Stimulated activated naive CD8-positive, alpha-beta T cell treated with anti-CD3 and anti-CD28 coated beads, Interleukin-15, amount 100 ng/mL, for 72 hours (primary cell): ENCODE results near the gene PDZK1.
"Not testable (repeated sequence)": the region's sequence is repeated elsewhere in the genome, so short reads cannot be mapped to it uniquely, and the experiment has no call there.

Experiments
- ATAC-seq: fragments of 150-1000 bp; cut with Tn5 transposase; 2 replicates; pipeline ENCODE4 v1.10.0; 2021; ENCODE audit warnings: mild to moderate bottlenecking, moderate library complexity
- DNase-seq, 2 donors: peaks; one replicate each; pipeline ENCODE4 v3.0.0; 2021 to 2022
- H3K27ac Mint-ChIP-seq, 2 donors: one replicate each; pipeline ENCODE4 v1.8.0; 2022; ENCODE audit warnings: mild to moderate bottlenecking in 2 of 2, mixed read lengths in 2 of 2, moderate library complexity in 2 of 2
- H3K27me3 Mint-ChIP-seq: one replicate; pipeline ENCODE4 v1.8.0; 2022; ENCODE audit warnings: mixed read lengths
- H3K4me1 Mint-ChIP-seq: one replicate; pipeline ENCODE4 v1.8.0; 2022; ENCODE audit warnings: mild to moderate bottlenecking, mixed read lengths
- H3K4me3 Mint-ChIP-seq, 2 donors: one replicate each; pipeline ENCODE4 v1.8.0; 2022; ENCODE audit warnings: mild to moderate bottlenecking in 2 of 2, mixed read lengths in 2 of 2, moderate library complexity in 1 of 2
- H3K9me3 Mint-ChIP-seq, 2 donors: one replicate each; pipeline ENCODE4 v1.8.0; 2022; ENCODE audit warnings: mixed read lengths in 2 of 2

The PDZK1 gene

DNA sequence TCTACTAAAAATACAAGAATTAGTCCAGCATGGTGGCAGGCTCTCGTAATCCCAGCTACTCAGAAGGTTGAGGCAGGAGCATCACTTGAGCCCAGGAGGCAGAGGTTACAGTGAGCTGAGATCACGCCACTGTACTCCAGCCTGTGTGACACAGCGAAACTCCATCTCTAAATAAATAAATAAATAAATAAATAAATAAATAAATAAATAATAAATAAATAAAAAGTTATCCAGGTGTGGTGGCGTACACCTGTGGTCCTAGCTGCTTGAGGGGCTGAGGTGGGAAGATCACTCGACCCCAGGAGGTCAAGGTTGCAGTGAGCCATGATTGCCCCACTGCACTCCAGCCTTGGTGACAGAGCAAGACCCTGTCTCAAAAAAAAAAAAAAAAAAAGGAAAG lies 11.3 kb upstream of the PDZK1 start:
- DNase-seq, H3K4me3 Mint-ChIP-seq, ATAC-seq, H3K9me3 Mint-ChIP-seq, H3K27ac Mint-ChIP-seq: not testable (repeated sequence)
- Mint-ChIP-seq H3K27me3 (peaks cover 12% of the 10 kb centered on the region), H3K4me1 (peaks cover 39% of the 10 kb centered on the region)

DNA sequence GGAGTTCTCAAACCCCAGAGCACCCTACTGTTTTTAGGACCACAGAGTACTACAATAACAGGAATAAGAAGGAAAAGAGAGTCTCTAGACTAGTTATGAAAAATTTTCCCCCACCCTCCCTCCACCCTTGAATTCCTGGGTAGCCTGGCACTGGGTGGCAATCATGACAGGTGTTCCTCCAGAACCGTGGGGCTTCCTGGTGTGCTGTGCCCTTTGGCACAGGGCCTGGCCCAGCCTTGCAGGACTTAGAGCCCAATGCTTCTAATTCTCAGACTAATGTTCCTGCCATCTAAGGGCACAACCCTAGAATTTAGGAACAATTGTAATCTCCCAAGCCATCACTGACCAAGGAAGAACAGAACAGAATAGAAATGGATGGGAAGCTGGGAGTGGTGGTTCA lies 10.7 kb upstream of the PDZK1 start:
- Mint-ChIP-seq H3K4me3 (no peak overlapping the region), H3K27ac (peak overlapping the region in 1 of 2 donors; percentile 36), H3K9me3 (no peaks in the 10 kb centered on the region), H3K4me1 (peaks cover 39% of the 10 kb centered on the region), H3K27me3 (peaks cover 12% of the 10 kb centered on the region)
- ATAC-seq (no peak), DNase-seq (no peak)

DNA sequence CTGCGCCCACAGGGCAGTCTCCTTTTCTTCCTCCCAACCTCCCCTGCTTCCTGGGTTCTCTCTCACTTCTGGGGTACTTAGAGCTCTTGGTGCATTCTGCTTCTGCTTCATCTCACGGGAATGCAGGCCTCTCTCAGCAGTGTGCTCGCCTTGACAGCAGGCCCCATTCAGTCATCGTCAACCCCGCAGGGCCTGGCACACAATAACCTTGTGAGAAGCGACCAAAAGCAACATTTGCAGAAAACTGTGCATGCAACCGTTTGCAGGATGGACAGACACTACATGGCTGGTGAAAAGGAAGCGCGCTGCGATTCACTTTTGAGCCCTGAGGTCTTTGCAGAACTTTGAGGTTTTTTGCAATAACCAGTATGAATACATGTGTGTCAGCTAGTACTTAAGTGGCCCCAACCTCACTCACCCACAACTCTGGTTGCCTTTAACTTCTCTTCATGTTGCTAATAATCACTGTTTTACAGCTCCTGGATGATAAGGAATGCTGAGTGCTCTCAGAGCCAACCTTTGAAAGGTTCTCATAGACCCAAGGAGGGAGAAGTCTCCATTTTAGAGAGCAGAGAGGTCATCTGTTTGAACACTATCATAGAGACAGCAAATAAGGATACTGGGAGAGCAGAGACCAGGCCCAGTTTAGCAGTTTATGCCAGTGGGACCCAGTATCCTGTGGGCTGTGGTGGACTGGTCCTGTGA lies 9.6 kb upstream of the PDZK1 start:
- ATAC-seq = no peak
- Mint-ChIP-seq H3K4me3 (no peak overlapping the region), H3K27me3 (peaks cover 9% of the 10 kb centered on the region), H3K27ac (no peak overlapping the region), H3K4me1 (peaks cover 38% of the 10 kb centered on the region), H3K9me3 (no peaks in the 10 kb centered on the region)
- DNase-seq = no peak

DNA sequence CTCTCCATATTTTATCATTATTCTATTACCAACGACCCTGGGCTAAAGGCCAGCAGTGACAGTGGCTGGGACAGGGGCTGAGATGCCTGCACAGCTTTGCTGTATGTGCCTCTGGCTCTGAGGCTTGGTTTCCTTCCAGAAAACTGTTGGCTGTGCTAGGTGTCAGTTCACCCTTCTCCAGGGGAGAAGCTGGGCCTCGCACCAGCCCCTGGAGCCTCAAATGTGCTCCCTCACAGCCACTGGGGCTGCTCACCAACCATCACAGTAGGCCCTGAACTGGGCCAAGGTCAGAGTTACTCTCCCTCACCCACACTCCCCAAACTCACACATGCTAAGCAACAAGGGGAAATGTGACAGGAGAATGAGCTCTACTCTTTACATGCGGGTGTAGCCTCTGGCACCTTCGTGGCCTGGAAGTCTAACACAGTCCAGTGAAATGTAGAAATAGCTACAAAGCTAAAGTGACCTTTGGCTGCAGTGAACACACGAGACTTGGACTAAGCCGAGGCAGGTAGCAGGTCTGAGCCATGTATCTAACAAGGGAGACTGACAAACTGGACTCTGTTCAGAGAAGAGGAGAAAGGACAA lies 7.5 kb upstream of the PDZK1 start:
- no peak for ATAC-seq
- Mint-ChIP-seq H3K4me1 (peaks cover 16% of the 10 kb centered on the region), H3K27me3 (no peaks in the 10 kb centered on the region), H3K4me3 (no peak overlapping the region), H3K9me3 (no peaks in the 10 kb centered on the region), H3K27ac (peak overlapping the region in 1 of 2 donors; percentile 43)
- DNase-seq = no peak

DNA sequence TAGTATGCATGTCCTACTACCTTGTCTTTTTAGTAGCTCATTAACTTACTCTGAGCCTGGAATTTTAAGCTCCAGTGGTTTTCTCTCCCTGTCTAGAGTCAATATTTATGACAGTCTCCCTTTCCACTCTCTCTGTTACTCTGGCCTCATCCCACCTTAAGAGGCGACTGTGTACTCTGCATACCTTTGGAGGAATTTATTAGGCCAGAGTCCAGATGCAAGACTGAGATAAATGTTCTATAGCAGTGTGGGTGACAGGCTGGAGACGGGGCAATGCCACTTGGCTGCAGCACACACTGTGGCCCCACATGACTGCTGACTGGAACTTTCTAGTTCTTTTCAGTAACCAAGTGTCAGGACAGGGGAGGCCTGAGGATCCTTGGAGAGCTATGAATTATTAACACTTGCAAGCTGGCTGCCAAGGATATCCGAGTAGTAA lies 4.1 kb upstream of the PDZK1 start:
- no peak for DNase-seq

DNA sequence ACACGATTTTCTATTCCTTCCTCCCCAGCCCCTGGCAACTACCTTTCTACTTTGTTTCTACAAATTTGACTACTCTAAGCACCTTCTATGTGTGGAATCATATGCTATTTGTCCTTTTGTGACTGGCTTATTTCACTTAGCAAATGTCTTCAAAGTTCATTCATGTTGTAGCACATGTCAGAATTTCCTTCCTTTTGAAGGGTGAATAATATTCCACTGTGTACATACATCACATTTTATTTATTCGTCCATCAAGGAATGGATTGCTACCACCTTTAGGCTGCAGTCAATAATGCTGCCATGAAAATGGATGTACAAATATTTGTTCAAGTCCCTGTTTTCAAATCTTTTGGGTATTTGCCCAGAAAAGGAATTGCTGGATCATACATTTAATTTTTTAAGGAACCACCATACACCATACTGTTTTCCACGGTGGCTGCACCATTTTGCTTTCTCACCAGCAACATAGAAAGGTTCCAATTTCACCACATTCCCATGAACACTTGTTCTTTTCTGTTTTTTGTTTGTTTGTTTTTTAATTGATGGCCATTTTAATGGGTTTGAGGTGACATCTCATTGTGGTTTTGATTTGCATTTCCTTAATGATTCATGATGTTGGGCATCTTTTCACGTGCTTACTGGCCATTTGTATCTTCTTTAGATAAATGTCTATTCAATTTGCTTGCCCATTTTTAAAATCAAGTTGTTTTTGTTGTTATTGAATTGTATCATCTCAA lies 3.3 kb upstream of the PDZK1 start:
- H3K27me3 Mint-ChIP-seq = no peaks in the 10 kb centered on the region
- no peak for DNase-seq
- H3K27ac Mint-ChIP-seq = no peak overlapping the region

More for the DNA sequence above, 4.1 kb upstream of the PDZK1 start:
- H3K4me1 Mint-ChIP-seq = no peaks in the 10 kb centered on the region
- H3K27me3 Mint-ChIP-seq = no peaks in the 10 kb centered on the region
- H3K9me3 Mint-ChIP-seq = no peaks in the 10 kb centered on the region
- no peak overlapping the region for H3K4me3 Mint-ChIP-seq
- ATAC-seq = no peak
- H3K27ac Mint-ChIP-seq = no peak overlapping the region

DNA sequence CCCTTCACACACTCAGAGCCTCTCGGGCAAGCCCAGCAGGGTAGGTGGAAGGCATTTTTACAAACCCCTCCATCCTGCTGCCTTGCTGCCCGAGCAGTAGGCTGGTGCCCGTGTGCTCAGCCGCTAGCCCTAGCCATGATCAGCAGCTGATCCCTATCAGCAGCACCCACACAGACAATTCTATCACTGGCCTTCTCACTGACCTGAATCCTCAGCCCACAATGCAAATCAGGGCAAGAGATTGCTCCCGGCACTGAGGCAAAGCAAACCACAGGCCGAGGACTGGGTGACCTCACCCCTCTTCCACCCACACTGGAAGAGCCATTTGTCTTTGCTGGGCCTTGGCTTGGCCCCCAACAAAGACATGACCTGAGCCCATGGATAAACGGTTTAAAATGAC lies 895 bp upstream of the PDZK1 start:
- Mint-ChIP-seq H3K4me1 (no peaks in the 10 kb centered on the region), H3K27me3 (no peaks in the 10 kb centered on the region), H3K27ac (no peak overlapping the region), H3K4me3 (no peak overlapping the region), H3K9me3 (no peaks in the 10 kb centered on the region)
- no peak for ATAC-seq
- no peak for DNase-seq

More for the DNA sequence above, 3.3 kb upstream of the PDZK1 start:
- no peak for ATAC-seq
- Mint-ChIP-seq H3K9me3 (no peaks in the 10 kb centered on the region), H3K4me3 (no peak overlapping the region), H3K4me1 (no peaks in the 10 kb centered on the region)

DNA sequence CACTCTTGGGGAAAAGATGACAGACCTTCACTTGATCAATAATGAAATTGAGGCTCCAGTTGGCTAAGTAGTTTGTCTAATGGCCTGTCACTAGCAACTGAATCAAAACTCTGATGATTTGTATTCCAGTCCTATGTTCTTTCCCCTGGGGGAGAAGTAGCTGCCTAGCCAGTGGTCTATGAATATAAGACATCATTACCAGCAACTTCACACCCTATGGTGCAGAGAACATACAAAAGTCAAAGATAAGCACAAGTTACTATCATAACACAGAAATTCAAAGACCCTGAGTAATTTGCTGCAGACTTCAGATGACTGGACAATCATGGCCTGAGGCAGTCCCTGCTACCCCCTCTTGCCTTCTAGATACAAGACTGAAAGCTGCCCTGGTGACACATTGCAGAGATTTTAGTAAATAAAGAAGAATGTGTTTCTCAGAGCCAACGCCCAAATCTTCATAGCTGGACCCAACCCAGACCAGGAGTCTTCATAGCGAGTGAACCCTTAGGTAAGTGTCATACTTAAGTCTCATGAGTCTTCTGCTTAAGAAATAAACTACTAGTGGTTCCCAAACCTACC lies 993 bp downstream of the PDZK1 start:
- H3K9me3 Mint-ChIP-seq = no peaks in the 10 kb centered on the region

DNA sequence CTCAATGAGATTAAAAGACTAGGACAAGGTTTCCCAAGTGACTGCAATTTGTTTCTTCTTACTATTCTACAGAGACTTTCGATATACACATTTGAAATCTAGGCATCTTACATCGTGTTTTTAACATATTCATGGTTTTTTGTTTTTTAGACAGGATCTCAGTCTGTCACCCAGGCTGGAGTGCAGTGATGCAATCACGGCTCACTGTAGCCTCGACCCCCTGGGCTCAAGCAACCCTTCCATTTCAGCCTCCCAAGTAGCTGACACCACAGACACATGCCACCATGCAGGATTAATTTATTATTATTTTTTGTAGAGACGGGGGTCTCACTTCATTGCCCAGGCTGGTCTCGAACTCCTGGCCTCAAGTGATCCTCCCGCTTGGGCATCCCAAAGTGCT lies 1.5 kb downstream of the PDZK1 start:
- no peaks in the 10 kb centered on the region for H3K27me3 Mint-ChIP-seq
- H3K4me3 Mint-ChIP-seq = no peak overlapping the region
- H3K27ac Mint-ChIP-seq = no peak overlapping the region
- no peaks in the 10 kb centered on the region for H3K4me1 Mint-ChIP-seq
- ATAC-seq = no peak
- H3K9me3 Mint-ChIP-seq = no peaks in the 10 kb centered on the region
- no peak for DNase-seq

More for the DNA sequence above, 993 bp downstream of the PDZK1 start:
- Mint-ChIP-seq H3K4me3 (no peak overlapping the region), H3K27ac (no peak overlapping the region), H3K4me1 (no peaks in the 10 kb centered on the region), H3K27me3 (no peaks in the 10 kb centered on the region)
- no peak for DNase-seq
- ATAC-seq = no peak

DNA sequence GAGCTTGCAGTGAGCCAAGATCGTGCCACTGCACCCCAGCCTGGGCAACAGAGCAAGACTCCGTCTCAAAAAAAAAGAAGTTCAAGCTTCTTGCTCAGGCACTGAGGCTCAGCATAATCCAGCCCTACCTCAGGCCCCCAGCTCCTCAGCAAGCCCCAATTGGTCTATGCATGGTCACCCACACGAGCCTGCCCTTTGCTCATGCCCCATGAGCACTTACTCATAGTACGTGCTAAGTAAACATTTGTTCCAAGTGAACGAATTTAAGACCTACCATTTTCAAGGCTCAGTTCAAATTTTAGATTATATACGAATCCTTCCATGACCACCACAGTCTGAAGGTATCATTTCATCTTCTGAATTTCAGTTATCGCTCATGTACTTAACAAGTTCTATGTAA lies 4.3 kb downstream of the PDZK1 start:
- Mint-ChIP-seq H3K9me3 (no peaks in the 10 kb centered on the region), H3K27ac (no peak overlapping the region), H3K27me3 (no peaks in the 10 kb centered on the region), H3K4me3 (no peak overlapping the region), H3K4me1 (no peaks in the 10 kb centered on the region)
- no peak for ATAC-seq
- no peak for DNase-seq

DNA sequence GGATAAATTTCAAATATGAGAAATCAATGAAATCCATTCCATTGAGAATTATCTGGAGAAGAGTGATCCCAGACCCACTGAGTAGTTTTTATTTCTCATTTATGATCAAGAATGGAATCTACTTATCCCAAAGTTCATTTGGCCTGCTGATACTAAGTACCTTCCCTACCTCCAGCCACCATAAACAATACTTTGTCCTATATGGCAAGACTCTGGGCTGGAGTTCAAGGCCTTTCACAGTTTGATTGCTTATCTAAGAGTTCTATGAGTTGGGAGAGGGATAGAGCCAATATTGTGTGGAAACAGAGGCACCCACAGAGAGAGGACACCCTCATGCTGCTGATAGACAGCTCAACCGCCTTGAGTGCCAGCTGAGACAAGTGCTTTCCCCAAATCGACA lies 5.1 kb downstream of the PDZK1 start:
- no peaks in the 10 kb centered on the region for H3K9me3 Mint-ChIP-seq
- no peaks in the 10 kb centered on the region for H3K4me1 Mint-ChIP-seq
- ATAC-seq (no peak), DNase-seq (no peak)
- H3K27me3 Mint-ChIP-seq = peaks cover 1% of the 10 kb centered on the region
- no peak overlapping the region for H3K4me3 Mint-ChIP-seq
- H3K27ac Mint-ChIP-seq = no peak overlapping the region

DNA sequence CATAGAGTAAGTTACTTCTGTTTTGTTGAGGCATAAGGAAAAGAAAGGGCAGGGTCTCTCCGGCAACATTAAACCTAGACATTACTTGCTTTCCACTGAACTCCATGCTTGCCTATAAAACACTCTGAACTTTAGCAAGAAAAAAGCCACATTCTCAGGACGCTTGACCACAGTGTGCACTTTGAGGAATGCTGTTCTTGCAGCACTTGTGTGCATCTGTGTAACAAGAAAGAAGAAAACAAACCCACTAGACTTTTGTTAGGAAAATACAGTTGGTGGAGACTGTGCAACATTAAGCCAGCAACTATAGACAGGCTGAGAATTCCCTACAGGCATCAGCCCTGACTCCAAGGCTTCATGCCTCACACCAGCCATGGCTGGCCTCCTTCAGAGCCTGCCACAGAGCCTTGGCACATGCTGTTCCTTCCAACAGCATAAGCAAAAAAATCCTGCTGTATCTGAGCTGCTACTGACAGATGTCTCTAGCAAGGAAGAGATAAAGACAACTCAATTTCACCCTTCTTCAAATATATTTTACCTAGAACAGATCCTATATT lies 5.8 kb downstream of the PDZK1 start:
- Mint-ChIP-seq H3K4me3 (no peak overlapping the region), H3K9me3 (no peaks in the 10 kb centered on the region), H3K4me1 (peaks cover 7% of the 10 kb centered on the region), H3K27me3 (peaks cover 8% of the 10 kb centered on the region), H3K27ac (no peak overlapping the region)
- ATAC-seq (no peak), DNase-seq (no peak)

DNA sequence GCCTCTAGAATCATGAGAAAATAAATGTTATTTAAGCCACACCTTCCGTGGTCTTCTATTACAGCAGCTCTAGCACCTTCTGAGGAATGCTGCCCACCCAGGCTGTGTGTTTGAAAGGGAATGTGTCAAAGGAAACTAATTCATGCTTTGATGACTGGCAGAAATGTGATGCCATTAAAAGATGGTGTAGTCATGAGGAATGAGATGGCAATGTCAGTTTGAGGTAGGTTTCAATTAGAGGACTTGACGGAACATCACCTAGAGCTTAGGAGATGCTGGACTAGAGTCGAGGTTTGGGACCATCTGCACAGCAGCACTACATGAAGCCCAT lies 10.6 kb downstream of the PDZK1 start:
- Mint-ChIP-seq H3K27ac (no peak overlapping the region), H3K9me3 (no peaks in the 10 kb centered on the region), H3K4me3 (no peak overlapping the region), H3K4me1 (peaks cover 10% of the 10 kb centered on the region), H3K27me3 (peaks cover 10% of the 10 kb centered on the region)
- ATAC-seq (no peak), DNase-seq (no peak)

DNA sequence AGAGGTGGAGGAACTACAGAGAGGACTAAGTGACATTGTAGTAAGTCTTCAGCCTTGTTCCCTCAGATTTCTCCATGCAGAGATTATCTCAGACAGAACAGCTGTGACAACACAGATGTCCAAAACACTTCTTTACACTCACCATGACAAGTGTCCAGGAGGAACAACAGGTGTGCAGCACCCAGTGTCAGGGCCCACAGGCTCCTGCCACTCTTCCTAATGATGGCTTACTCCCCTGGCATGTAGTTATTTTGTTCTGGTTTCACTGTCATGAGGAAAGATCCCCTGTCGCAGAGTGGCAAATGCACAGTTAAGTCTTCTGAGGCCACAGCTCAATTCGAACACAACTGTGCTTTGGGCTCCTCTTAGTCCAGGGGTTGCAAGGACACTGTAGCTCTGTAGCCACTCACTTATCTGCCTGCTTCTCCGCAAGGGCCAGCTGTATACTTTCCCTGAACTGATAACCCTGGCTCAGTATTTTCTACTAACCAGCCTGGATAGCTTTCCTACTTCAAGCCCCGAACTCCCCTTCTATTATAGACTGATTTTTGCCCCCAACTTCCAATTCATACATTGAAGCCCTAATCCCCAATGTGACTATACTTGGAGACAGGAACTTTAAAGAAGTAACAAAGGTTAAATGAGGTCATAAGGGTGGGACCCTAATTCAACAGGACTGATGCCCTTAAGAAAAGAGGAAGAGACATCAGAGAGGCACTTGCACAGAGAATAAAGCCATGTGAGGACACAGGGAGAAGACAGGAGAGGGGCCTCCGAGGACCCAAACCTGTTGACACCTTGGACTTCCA lies 11.1 kb downstream of the PDZK1 start:
- Mint-ChIP-seq H3K9me3 (no peaks in the 10 kb centered on the region), H3K27me3 (peaks cover 10% of the 10 kb centered on the region), H3K4me3 (no peak overlapping the region), H3K4me1 (peaks cover 16% of the 10 kb centered on the region), H3K27ac (no peak overlapping the region)
- ATAC-seq (no peak), DNase-seq (no peak)

DNA sequence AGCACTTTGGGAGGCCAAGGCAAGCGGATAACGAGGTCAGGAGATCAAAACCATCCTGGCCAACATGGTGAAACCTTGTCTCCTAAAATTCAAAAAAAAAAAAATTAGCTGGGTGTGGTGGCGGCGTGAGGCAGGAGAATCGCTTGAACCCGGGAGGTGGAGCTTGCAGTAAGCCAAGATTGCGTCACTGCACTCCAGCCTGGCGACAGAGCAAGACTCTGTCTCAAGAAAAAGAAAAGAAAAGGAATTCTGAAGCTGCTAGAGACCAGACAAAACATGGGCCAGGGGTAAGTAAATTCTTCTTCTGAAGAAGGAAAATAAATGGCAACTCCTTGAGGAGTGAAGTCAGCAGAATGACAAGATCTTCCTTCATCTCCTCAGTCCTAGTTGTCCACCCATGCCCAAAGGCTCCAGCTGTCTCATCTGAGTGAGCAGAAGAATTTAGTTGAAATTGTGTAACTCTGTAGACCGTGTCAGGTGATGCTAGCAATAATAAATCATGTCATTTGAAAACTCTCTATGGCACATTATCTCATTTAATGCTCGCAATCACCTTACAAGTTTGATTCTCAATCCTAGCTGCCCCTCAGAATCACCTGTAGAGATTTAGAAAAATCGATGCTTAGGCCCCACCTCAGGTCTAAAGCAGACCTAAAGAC lies 14.3 kb downstream of the PDZK1 start:
- H3K4me1 Mint-ChIP-seq = peaks cover 44% of the 10 kb centered on the region
- DNase-seq (no peak), ATAC-seq (no peak)
- peak overlapping the region in 1 of 2 donors; percentile 64 for H3K27ac Mint-ChIP-seq
- no peak overlapping the region for H3K4me3 Mint-ChIP-seq
- no peaks in the 10 kb centered on the region for H3K9me3 Mint-ChIP-seq
- peaks cover 10% of the 10 kb centered on the region for H3K27me3 Mint-ChIP-seq
